Activated CD8-positive, alpha-beta T cell treated with anti-CD3 and anti-CD28 coated beads, Interleukin-2, amount 10 ng/mL, durations not matched to agents 7 days and 5 days (primary cell): ENCODE measurements around the gene USP43. TPM values are rescaled to one million over a fixed set of nuclear protein-coding genes. Genes with fewer than 3 reads are reported as not detected.
A peak's percentile ranks its signal among the peaks of the same experiment; 100 is the strongest.

Source experiments
- ATAC-seq: fragments of 150-1000 bp; cut with Tn5 transposase; one replicate; pipeline ENCODE4 v1.10.0; 2021; ENCODE audit warnings: moderate library complexity
- CTCF ChIA-PET: fragments of 350-600 bp; sonication (Branson Sonifier 250); formaldehyde crosslinking; loops from one replicate; lab custom pipeline; 2021; ENCODE audit warnings: antibody characterized with exemption; lab: Charles Lee
- POLR2A ChIA-PET: fragments of 350-600 bp; sonication (Branson Sonifier 250); formaldehyde crosslinking; loops from one replicate; lab custom pipeline; 2021; ENCODE audit warnings: antibody characterized with exemption; lab: Charles Lee
- DNase-seq: peaks from one replicate; pipeline ENCODE4 v3.0.0-alpha.2; 2020
- H3K27ac Mint-ChIP-seq: one replicate; pipeline ENCODE4 v1.8.0; 2021; ENCODE audit warnings: mild to moderate bottlenecking, mixed read lengths
- H3K27me3 Mint-ChIP-seq: one replicate; pipeline ENCODE4 v1.8.0; 2021; ENCODE audit warnings: low read depth, mixed read lengths
- H3K36me3 Mint-ChIP-seq: one replicate; pipeline ENCODE4 v1.8.0; 2021; ENCODE audit warnings: low read depth, mixed read lengths
- H3K4me1 Mint-ChIP-seq: one replicate; pipeline ENCODE4 v1.8.0; 2021; ENCODE audit warnings: low read depth, mixed read lengths
- H3K4me3 Mint-ChIP-seq: one replicate; pipeline ENCODE4 v1.8.0; 2021; ENCODE audit warnings: mild to moderate bottlenecking, mixed read lengths
- H3K9me3 Mint-ChIP-seq: one replicate; pipeline ENCODE4 v1.8.0; 2022; ENCODE audit warnings: mixed read lengths; ENCODE audit not compliant: insufficient read depth
- total RNA-seq, 2 experiments: library from RNA; stranded (reverse); gene quantifications; one replicate each; pipeline ENCODE4 v1.2.3, GENCODE V29; 2021

The USP43 gene
- total RNA-seq, 2 experiments from 2014 or later: 0.16 to 0.18 TPM

DNA sequence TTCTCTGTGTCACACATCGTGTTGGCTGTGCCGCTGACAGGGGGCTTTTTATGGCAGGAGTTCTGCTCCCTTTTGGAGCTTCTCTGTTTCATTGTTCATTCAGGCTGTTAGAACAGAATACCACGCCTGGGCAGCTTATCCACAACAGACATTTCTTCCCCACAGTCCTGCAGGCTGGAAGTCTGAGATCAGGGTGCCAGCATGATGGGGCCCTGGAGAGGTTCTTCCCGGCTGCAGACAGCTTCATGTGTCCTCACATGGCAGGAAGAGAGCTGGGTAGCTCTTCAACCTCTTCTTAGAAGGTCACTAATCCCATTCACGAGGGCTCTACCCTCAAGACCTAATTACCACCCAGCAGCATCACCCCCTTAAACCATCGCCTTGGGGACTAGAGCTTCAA is 81.0 kb downstream of the USP43 start:
- no peaks in the 10 kb centered on the region for H3K9me3 Mint-ChIP-seq
- H3K27me3 Mint-ChIP-seq: no peaks in the 10 kb centered on the region
- POLR2A ChIA-PET: no interaction called here
- H3K27ac Mint-ChIP-seq: no peak overlapping the region
- CTCF ChIA-PET: no interaction called here
- DNase-seq (no peak), ATAC-seq (no peak)
- no peaks in the 10 kb centered on the region for H3K4me1 Mint-ChIP-seq
- H3K4me3 Mint-ChIP-seq: no peak overlapping the region
- H3K36me3 Mint-ChIP-seq: no peaks in the 10 kb centered on the region

DNA sequence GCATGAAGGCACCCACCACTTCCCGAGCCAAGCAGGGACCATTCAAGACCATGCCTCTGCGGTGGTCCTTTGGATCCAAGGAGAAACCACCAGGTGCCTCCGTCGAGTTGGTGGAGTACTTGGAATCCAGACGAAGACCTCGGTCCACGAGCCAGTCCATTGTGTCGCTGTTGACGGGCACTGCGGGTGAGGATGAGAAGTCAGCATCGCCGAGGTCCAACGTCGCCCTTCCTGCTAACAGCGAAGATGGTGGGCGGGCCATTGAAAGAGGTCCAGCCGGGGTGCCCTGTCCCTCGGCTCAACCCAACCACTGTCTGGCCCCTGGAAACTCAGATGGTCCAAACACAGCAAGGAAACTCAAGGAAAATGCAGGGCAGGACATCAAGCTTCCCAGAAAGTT is 82.7 kb downstream of the USP43 start:
- H3K27ac Mint-ChIP-seq: no peak overlapping the region
- ATAC-seq (no peak), DNase-seq (no peak)
- POLR2A ChIA-PET: no interaction called here
- no peaks in the 10 kb centered on the region for H3K36me3 Mint-ChIP-seq
- H3K4me3 Mint-ChIP-seq: no peak overlapping the region
- CTCF ChIA-PET: no interaction called here
- no peaks in the 10 kb centered on the region for H3K27me3 Mint-ChIP-seq
- H3K9me3 Mint-ChIP-seq: no peaks in the 10 kb centered on the region
- H3K4me1 Mint-ChIP-seq: no peaks in the 10 kb centered on the region

DNA sequence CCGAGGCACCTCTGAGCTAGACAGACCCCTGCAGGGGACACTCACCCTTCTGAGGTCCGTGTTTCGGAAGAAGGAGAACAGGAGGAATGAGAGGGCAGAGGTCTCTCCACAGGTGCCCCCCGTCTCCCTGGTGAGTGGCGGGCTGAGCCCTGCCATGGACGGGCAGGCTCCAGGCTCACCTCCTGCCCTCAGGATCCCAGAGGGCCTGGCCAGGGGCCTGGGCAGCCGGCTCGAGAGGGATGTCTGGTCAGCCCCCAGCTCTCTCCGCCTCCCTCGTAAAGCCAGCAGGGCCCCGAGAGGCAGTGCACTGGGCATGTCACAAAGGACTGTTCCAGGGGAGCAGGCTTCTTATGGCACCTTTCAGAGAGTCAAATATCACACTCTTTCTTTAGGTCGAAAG is 83.2 kb downstream of the USP43 start:
- ChIA-PET POLR2A (no interaction called here), CTCF (interaction anchor here (0.7 to 0.9 kb wide), 2 partner anchors 23 to 40 kb away, joined by 3 read pairs; no protein-coding TSS in a partner anchor)
- H3K27ac Mint-ChIP-seq: no peak overlapping the region
- ATAC-seq: no peak
- no peak overlapping the region for H3K4me3 Mint-ChIP-seq
- H3K36me3 Mint-ChIP-seq: no peaks in the 10 kb centered on the region
- no peaks in the 10 kb centered on the region for H3K27me3 Mint-ChIP-seq
- H3K9me3 Mint-ChIP-seq: no peaks in the 10 kb centered on the region
- DNase-seq: no peak
- no peaks in the 10 kb centered on the region for H3K4me1 Mint-ChIP-seq

DNA sequence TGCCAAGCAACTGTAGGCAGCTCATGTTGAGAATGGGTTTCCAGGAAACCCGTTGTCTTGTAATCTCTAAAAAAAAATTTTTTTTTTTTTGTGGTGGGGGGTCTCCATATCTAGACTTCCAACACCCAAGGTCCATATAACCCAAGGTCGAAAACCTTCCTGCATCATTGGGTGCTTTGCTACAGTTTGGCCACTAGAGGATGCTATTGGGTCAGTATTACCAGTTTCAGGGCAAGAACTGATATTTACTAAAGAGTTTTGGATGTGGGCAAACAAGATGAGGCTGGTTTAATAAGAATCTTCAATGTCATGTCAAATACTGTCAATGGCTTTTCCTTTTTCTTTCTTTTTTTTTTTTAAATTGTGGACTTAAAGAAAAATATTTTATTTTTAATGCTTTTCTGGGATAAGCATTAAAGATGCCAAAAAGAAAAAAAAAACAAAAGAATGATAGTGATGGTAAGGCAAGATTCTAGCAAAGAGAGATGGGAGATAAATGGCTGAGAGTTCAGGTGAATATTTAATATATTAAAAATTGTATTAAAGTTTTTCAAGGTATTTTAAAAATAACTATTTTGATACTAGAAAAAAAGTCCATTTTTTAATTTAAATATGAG is 83.8 kb downstream of the USP43 start:
- ATAC-seq (no peak), DNase-seq (peak; percentile 32)
- Mint-ChIP-seq H3K36me3 (no peaks in the 10 kb centered on the region), H3K4me1 (no peaks in the 10 kb centered on the region), H3K27me3 (no peaks in the 10 kb centered on the region), H3K27ac (no peak overlapping the region), H3K4me3 (no peak overlapping the region), H3K9me3 (no peaks in the 10 kb centered on the region)
- ChIA-PET CTCF (interaction anchor here (0.7 to 0.9 kb wide), 2 partner anchors 23 to 39 kb away, joined by 3 read pairs; no protein-coding TSS in a partner anchor), POLR2A (no interaction called here)

DNA sequence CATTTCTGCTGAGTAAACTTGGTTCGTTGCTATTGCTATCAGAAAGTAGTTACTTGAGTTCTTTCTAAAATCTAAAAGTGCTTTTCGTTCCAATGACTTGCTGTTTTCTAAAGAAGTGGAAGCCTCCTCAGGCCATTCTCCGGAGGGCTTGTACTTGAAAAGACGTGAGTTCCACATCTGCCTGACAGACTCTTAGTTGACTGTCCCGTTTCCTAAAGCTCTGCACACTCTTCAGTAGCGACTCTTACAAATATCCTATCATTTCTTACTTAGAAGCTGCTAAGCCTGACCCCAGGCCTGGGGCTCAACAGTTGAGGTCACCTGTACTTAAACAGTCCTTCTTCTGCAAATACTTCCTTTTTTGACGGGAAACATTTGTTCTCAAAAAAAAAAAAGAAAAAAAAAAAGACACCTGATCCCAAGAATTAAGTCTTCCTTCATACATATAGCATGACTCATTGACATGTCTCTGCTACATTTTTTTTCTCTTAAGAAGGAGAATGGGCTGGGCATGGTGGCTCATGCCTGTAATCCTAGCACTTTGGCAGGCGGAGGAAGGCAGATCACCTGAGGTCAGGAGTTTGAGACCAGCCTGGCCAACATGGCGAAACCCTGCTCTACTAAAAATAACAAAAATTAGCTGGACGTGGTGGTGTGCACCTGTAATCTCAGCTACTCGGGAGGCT is 84.6 kb downstream of the USP43 start:
- Mint-ChIP-seq H3K4me3 (no peak overlapping the region), H3K9me3 (no peaks in the 10 kb centered on the region), H3K27me3 (no peaks in the 10 kb centered on the region), H3K27ac (no peak overlapping the region), H3K36me3 (no peaks in the 10 kb centered on the region), H3K4me1 (no peaks in the 10 kb centered on the region)
- CTCF ChIA-PET: no interaction called here
- POLR2A ChIA-PET: no interaction called here
- no peak for ATAC-seq
- DNase-seq: no peak

DNA sequence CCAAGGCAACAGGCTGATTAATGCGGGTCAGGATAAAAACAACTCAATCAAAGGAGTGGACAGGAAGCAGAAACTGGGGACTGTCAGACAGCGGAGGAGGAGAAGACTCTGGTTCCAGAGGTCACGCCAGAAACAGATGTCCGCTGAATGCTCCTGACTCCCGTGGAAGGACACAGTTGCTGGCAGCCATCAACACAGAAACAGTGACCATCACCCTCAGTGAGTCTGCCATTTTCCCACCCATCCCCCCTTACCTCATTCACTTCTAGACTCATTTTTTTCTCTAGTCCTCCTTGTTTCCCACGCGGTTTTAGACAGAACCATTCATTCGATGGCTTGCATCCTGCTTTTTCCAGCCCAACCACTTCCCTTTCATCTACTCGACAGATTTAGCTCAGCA is 105.2 kb downstream of the USP43 start:
- no peaks in the 10 kb centered on the region for H3K36me3 Mint-ChIP-seq
- H3K4me1 Mint-ChIP-seq: no peaks in the 10 kb centered on the region
- ATAC-seq (no peak), DNase-seq (no peak)
- POLR2A ChIA-PET: no interaction called here
- no peaks in the 10 kb centered on the region for H3K9me3 Mint-ChIP-seq
- no peak overlapping the region for H3K4me3 Mint-ChIP-seq
- no peak overlapping the region for H3K27ac Mint-ChIP-seq
- peaks cover 10% of the 10 kb centered on the region for H3K27me3 Mint-ChIP-seq
- CTCF ChIA-PET: no interaction called here

DNA sequence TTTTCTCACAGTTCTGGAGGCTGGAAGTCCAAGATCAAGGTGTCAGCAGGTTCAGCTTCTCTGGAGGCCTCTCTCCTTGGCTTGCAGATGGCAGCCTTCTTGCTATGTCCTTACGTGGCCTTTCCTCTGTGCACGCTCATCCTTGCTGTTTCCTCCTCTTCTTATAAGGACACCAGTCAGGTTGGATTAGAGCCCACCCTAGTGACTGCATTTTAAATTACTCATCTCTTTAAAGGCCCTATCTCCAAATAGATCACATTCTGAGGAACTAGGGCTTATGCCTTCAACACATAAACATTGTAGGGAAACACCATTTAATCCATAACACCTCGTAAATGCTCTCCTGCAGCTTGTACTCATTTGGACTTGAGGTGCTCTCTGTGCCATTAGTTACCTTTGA is 109.8 kb downstream of the USP43 start:
- ChIA-PET POLR2A (no interaction called here), CTCF (interaction anchor here (0.8 kb wide), 1 partner anchor 14 kb away, joined by 3 read pairs; no protein-coding TSS in a partner anchor)
- DNase-seq (no peak), ATAC-seq (no peak)
- Mint-ChIP-seq H3K27me3 (peaks cover 5% of the 10 kb centered on the region), H3K4me1 (no peaks in the 10 kb centered on the region), H3K4me3 (no peak overlapping the region), H3K27ac (no peak overlapping the region), H3K36me3 (no peaks in the 10 kb centered on the region), H3K9me3 (no peaks in the 10 kb centered on the region)

DNA sequence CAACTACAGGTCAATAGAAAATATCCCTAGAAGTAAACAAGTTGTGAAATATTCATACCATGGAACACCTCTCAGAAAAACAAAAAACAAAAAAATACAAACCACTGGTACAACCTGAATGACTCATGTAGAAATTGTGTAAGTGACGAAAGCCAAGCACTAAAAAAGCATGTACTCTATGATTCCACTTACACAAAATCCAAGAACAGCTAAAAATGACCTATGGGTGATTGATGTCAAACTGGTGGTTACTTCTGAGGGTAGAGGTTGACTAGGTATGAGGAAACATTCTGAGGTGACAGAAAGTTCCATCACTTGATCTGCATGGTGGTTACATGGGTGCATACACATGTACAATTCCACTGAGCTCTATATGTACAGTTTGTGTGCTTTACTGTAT is 114.9 kb downstream of the USP43 start:
- Mint-ChIP-seq H3K36me3 (no peaks in the 10 kb centered on the region), H3K4me3 (no peak overlapping the region), H3K27ac (no peak overlapping the region), H3K9me3 (no peaks in the 10 kb centered on the region), H3K4me1 (no peaks in the 10 kb centered on the region), H3K27me3 (peaks cover 6% of the 10 kb centered on the region)
- CTCF ChIA-PET: interaction anchor here (1.2 kb wide), 1 partner anchor 8 kb away, joined by 4 read pairs; no protein-coding TSS in a partner anchor
- POLR2A ChIA-PET: no interaction called here
- ATAC-seq (no peak), DNase-seq (no peak)

DNA sequence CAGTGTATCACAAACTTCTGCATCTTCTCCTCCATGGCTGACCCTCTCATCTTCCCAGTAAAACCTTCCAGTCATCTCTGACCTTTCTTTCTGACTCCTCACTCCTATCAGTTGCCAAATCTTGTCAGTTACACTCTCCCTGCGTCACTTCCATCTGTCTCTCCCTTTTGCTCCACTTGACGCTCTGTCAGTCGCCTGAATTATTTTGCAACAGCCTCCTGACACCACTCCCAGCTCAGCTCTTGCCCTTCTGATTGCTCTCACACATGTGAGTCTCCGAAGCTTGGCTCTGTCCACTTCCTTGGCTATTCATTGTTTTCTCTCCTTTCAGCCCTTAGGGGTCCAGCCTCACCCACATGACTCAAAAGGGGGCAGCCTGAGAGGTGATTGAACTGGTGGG is 118.3 kb downstream of the USP43 start:
- POLR2A ChIA-PET: no interaction called here
- no peak overlapping the region for H3K27ac Mint-ChIP-seq

DNA sequence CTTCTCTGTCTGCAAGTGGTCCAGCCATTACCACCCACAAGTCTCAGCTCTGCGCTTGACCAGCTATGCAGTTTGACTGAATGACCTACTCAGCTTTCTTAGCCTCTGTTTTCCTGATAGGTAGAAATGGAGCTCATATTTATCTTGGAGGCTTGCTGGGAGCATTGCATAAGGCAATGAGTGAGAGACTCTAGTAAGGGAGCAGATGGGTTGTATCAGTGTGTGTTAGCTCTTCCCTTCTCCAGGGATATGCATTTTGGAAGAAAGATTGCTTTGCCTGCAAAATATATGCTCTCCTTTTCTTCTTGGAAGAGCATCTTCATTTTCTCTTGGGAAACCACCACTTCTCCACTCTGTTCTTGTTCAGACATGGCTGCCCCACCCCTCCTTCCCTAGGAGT is 120.0 kb downstream of the USP43 start:
- Mint-ChIP-seq H3K9me3 (no peaks in the 10 kb centered on the region), H3K4me1 (no peaks in the 10 kb centered on the region), H3K4me3 (no peak overlapping the region), H3K27me3 (peaks cover 6% of the 10 kb centered on the region), H3K27ac (no peak overlapping the region), H3K36me3 (no peaks in the 10 kb centered on the region)
- DNase-seq (no peak), ATAC-seq (no peak)
- ChIA-PET POLR2A (interaction anchor here (0.6 kb wide), 1 partner anchor 234 kb away, joined by 7 read pairs; no protein-coding TSS in a partner anchor), CTCF (no interaction called here)

More for the DNA sequence above, 118.3 kb downstream of the USP43 start:
- Mint-ChIP-seq H3K27me3 (peaks cover 6% of the 10 kb centered on the region), H3K4me1 (no peaks in the 10 kb centered on the region), H3K36me3 (no peaks in the 10 kb centered on the region), H3K9me3 (no peaks in the 10 kb centered on the region), H3K4me3 (no peak overlapping the region)
- CTCF ChIA-PET: no interaction called here
- DNase-seq (no peak), ATAC-seq (no peak)

DNA sequence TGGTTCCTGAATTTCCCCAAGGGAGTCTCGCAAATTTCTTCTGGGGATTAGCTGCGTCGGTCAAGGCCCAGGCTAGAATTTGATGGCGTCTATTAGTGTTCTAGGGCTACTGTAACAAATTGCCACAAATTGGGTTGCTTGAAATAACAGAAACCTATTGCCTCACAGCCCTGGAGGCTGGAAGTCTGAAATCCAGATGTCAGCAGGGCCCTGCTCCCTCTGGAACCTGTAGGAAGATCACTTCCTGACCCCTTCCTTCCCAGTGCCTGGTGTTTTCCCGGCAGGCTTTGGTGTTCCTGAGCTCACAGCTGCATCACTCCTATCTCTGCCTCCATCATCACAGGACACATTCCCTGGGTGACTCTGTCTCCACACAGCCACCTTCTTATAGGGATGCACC is 121.7 kb downstream of the USP43 start:
- Mint-ChIP-seq H3K27me3 (peaks cover 6% of the 10 kb centered on the region), H3K36me3 (no peaks in the 10 kb centered on the region), H3K27ac (no peak overlapping the region), H3K4me3 (no peak overlapping the region), H3K9me3 (no peaks in the 10 kb centered on the region), H3K4me1 (no peaks in the 10 kb centered on the region)
- ATAC-seq: no peak
- ChIA-PET CTCF (no interaction called here), POLR2A (no interaction called here)
- DNase-seq: no peak

DNA sequence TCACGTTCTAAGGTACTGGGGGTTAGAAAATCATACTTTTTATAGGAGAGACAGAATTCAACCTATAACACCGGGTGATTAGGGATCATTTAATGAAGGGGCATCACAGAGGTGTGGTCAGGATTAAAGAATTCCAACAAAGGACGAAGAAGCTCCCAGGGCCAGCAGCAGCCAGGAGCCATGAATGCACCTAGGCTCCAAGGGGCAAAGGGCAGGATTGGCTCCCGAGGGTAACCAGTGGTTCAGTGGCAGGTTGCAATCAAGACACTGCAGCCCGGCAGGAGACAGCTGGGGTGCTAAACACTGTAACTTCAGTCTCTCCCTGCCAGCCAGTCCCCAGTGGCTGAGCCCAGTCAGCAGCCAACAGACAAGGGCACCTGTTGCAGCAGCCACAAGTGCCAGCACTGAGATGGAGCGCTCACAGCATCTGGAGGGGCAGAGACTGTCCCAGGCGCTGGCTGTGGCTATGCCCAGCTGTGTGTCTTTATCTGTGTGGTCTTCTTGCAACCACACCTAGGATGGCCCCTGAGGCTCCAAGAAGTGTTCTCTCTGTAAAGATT is 122.2 kb downstream of the USP43 start:
- H3K9me3 Mint-ChIP-seq: no peaks in the 10 kb centered on the region
- DNase-seq: no peak
- H3K4me3 Mint-ChIP-seq: no peak overlapping the region
- peaks cover 6% of the 10 kb centered on the region for H3K27me3 Mint-ChIP-seq
- POLR2A ChIA-PET: no interaction called here
- no peak overlapping the region for H3K27ac Mint-ChIP-seq
- ATAC-seq: no peak
- no peaks in the 10 kb centered on the region for H3K36me3 Mint-ChIP-seq
- H3K4me1 Mint-ChIP-seq: no peaks in the 10 kb centered on the region
- CTCF ChIA-PET: interaction anchor here (2.4 kb wide), 1 partner anchor 190 kb away, joined by 19 read pairs; the partner anchor contains the start of gene CFAP52
